ENCODE results near the gene GOLGA7B. TPM values are rescaled to one million over a fixed set of nuclear protein-coding genes. Genes with fewer than 3 reads are reported as not detected.

The GOLGA7B gene
- total RNA-seq, 1 donor from 2014 or later: 0.30 TPM

GRCh38 chr10:97852277-97852676 is 2.6 kb downstream of the GOLGA7B start:
- no peak overlapping the region for H3K27ac Mint-ChIP-seq (ENCODE audit: unreplicated experiment)
- no peaks in the 10 kb centered on the region for H3K9me3 Mint-ChIP-seq
- TF ChIP-seq CTCF (conservative IDR thresholded peaks at IDR 0.05): no peak
- H3K4me1 Mint-ChIP-seq: peaks cover 5% of the 10 kb centered on the region
- H3K36me3 Mint-ChIP-seq (ENCODE audit: low read depth): no peaks in the 10 kb centered on the region
- peak overlapping the region; percentile 31 for H3K4me3 Mint-ChIP-seq
- no peak for DNase-seq (ENCODE audit: low read depth, low spot score)
- peaks cover 89% of the 10 kb centered on the region for H3K27me3 Mint-ChIP-seq (ENCODE audit: low read depth)

- H3K9me3 Mint-ChIP-seq: no peaks in the 10 kb centered on the region
- H3K27me3 Mint-ChIP-seq (ENCODE audit: low read depth): peaks cover 90% of the 10 kb centered on the region
- no peak for DNase-seq (ENCODE audit: low read depth, low spot score)
- no peak overlapping the region for H3K27ac Mint-ChIP-seq (ENCODE audit: unreplicated experiment)
- no peaks in the 10 kb centered on the region for H3K36me3 Mint-ChIP-seq (ENCODE audit: low read depth)
- peaks cover 5% of the 10 kb centered on the region for H3K4me1 Mint-ChIP-seq
- no peak for TF ChIP-seq CTCF (conservative IDR thresholded peaks at IDR 0.05)
- H3K4me3 Mint-ChIP-seq: no peak overlapping the region
These were observed 3.3 kb downstream of the GOLGA7B start for GRCh38 chr10:97852840-97853405.

- Mint-ChIP-seq H3K27ac (ENCODE audit: unreplicated experiment) (no peak overlapping the region), H3K27me3 (ENCODE audit: low read depth) (peaks cover 92% of the 10 kb centered on the region), H3K9me3 (no peaks in the 10 kb centered on the region), H3K4me1 (no peaks in the 10 kb centered on the region), H3K4me3 (no peak overlapping the region), H3K36me3 (ENCODE audit: low read depth) (no peaks in the 10 kb centered on the region)
- no peak for DNase-seq (ENCODE audit: low read depth, low spot score)
- TF ChIP-seq CTCF (conservative IDR thresholded peaks at IDR 0.05): no peak
These were observed 5.1 kb downstream of the GOLGA7B start for GRCh38 chr10:97854743-97855142.

GRCh38 chr10:97858001-97858439 is 8.4 kb downstream of the GOLGA7B start:
- DNase-seq (ENCODE audit: low read depth, low spot score): no peak
- Mint-ChIP-seq H3K9me3 (no peaks in the 10 kb centered on the region), H3K27me3 (ENCODE audit: low read depth) (peaks cover 89% of the 10 kb centered on the region), H3K27ac (ENCODE audit: unreplicated experiment) (no peak overlapping the region), H3K4me1 (no peaks in the 10 kb centered on the region), H3K4me3 (no peak overlapping the region), H3K36me3 (ENCODE audit: low read depth) (no peaks in the 10 kb centered on the region)
- TF ChIP-seq CTCF (conservative IDR thresholded peaks at IDR 0.05): no peak

- no peak for DNase-seq (ENCODE audit: low read depth, low spot score)
- H3K4me3 Mint-ChIP-seq: no peak overlapping the region
- no peaks in the 10 kb centered on the region for H3K9me3 Mint-ChIP-seq
- H3K4me1 Mint-ChIP-seq: no peaks in the 10 kb centered on the region
- TF ChIP-seq CTCF (conservative IDR thresholded peaks at IDR 0.05): no peak
- H3K27me3 Mint-ChIP-seq (ENCODE audit: low read depth): peaks cover 57% of the 10 kb centered on the region
- H3K36me3 Mint-ChIP-seq (ENCODE audit: low read depth): no peaks in the 10 kb centered on the region
- H3K27ac Mint-ChIP-seq (ENCODE audit: unreplicated experiment): no peak overlapping the region
These were observed 11.6 kb downstream of the GOLGA7B start for GRCh38 chr10:97861097-97861750.

Data from neural crest cell (in vitro differentiated cells).